ENCODE data around the gene MAP3K5. TPM values are rescaled to one million over a fixed set of nuclear protein-coding genes. Genes with fewer than 3 reads are reported as not detected.

MAP3K5 gene
- total and polyA plus RNA-seq, 2 donors (not counting 3 experiments of a cell fraction or from before 2014, with no cell fraction given): 1.5 to 7.0 TPM

- intact Hi-C loops (cut with micrococcal nuclease) (no loop called here), dilution Hi-C loops (cut with MboI; ENCODE audit: extremely low pct_ligation_motif_present, low sequenced_read_pairs) (no loop called here)
- H3K4me2 ChIP-seq (ENCODE audit: insufficient read depth, low read length): no peak overlapping the region
- no TSS peak for BruUV-seq (replicated peaks)
- no peak overlapping the region for H3K4me3 ChIP-seq (replicated peaks in 1 of 3; ENCODE audit: insufficient read depth in 1 of 3, low read depth in 1 of 3, low read length in 3 of 3)
- H2AFZ ChIP-seq (ENCODE audit: low read depth, low read length): no peak overlapping the region
- TF ChIP-seq, protein P1, sequence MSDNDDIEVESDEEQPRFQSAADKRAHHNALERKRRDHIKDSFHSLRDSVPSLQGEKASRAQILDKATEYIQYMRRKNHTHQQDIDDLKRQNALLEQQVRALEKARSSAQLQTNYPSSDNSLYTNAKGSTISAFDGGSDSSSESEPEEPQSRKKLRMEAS (IDR thresholded peaks at IDR 0.05; ENCODE audit: insufficient read depth, insufficient read length): no peak
- no peak for TF ChIP-seq POLR2A (IDR thresholded peaks at IDR 0.05; ENCODE audit: low read depth, low read length)
- no peak for TF ChIP-seq EZH2 (IDR thresholded peaks at IDR 0.05; ENCODE audit: borderline replicate concordance, low read depth, low read length, severe bottlenecking)
- TF ChIP-seq GATA2 (IDR thresholded peaks at IDR 0.05; ENCODE audit: insufficient read depth, insufficient read length, low read depth, low read length): no peak
- TF ChIP-seq CTCF (IDR thresholded peaks at IDR 0.05; ENCODE audit: extremely low read depth in 1 of 2, insufficient read depth in 1 of 2, low read depth in 1 of 2, low read length in 2 of 2): no peak
- no peak for TF ChIP-seq MYC (IDR thresholded peaks at IDR 0.05; ENCODE audit: low read depth, low read length)
- ChIA-PET POLR2A (no interaction called here), CTCF (interaction anchor here (0.6 to 2.4 kb wide), 5 partner anchors 15 to 333 kb away, joined by 3 to 9 read pairs (median 4); partner anchors contain the start of gene MAP3K5)
- DNase-seq (ENCODE audit: low read depth, low spot score): no peak
- no peaks in the 10 kb centered on the region for H3K9me1 ChIP-seq (replicated peaks; ENCODE audit: control insufficient read depth, extremely low read depth, insufficient read depth, low read length)
- no peaks in the 10 kb centered on the region for H4K20me1 ChIP-seq (replicated peaks; ENCODE audit: control insufficient read depth, extremely low read depth, insufficient read depth, low read length)
- no peaks in the 10 kb centered on the region for H3K79me2 ChIP-seq (ENCODE audit: control insufficient read depth, insufficient read depth, low read length)
- H3K27me3 ChIP-seq (ENCODE audit: control insufficient read depth in 2 of 2, insufficient read depth in 2 of 2, low read length in 2 of 2): peaks cover 7 to 17% of the 10 kb centered on the region in 2 experiments
- H3K36me3 ChIP-seq (ENCODE audit: control insufficient read depth in 2 of 2, extremely low read depth in 1 of 2, insufficient read depth in 2 of 2, low read length in 2 of 2): no peaks in the 10 kb centered on the region
- no peaks in the 10 kb centered on the region for H3K4me1 ChIP-seq (ENCODE audit: control insufficient read depth, extremely low read depth, insufficient read depth, low read length)
- no peak overlapping the region for H3K9ac ChIP-seq (replicated peaks; ENCODE audit: extremely low read depth, insufficient read depth, low read length)
- H3K27ac ChIP-seq (ENCODE audit: insufficient read depth, low read depth, low read length): no peak overlapping the region
- no peaks in the 10 kb centered on the region for H3K9me3 ChIP-seq (replicated peaks; ENCODE audit: control insufficient read depth, insufficient read depth, low read length)
- FAIRE-seq: no peak
Observed at GRCh38 chr6:136526937-136527336, 265.3 kb downstream of the MAP3K5 start.

Data from endothelial cell of umbilical vein (primary cell).